Fibroblast of skin of scalp (primary cell): ENCODE data around the gene RIIAD1.
"Not testable (repeated sequence)": the region's sequence is repeated elsewhere in the genome, so short reads cannot be mapped to it uniquely, and the experiment has no call there.

Experiments used
- DNase-seq: peaks from one replicate; pipeline ENCODE4 v3.0.0-alpha.2; 2013

The RIIAD1 gene

DNA sequence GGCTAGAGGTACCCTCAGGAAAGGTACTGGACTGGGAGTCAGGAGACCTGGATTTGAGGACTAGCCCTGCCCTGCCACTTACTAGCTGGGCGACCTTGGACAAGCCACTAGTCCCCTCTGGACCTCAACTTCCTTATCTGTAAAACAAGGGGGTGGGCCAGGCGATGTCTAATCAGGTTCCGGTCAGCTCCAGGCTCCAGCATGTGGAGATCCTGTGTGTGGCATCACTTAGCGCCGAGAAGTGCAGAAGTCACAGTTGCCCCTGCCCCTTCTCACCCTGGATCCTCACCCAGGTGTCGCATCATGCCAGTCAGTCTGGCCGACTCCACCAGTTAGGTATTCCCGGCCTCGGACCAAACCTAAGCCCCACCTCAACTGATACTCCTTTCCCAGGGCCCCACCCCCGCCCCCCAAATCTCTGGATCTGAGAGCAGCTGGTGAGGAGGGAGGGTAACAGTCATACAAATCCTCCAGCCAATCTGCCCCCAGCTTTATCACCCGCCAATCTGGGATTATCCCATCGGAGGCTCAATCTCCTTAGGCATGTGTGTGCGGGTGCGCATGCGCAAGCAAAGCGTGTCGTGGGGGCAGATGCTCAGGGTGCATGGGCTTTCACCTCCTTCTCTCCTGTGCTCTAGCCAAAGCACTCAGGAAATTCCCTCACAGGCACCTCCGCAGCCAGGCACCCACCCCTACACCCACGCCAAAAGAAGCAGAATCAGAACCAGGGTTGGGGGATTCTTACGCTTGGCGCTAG lies 10.1 kb upstream of the RIIAD1 start:
- no peak for DNase-seq

DNA sequence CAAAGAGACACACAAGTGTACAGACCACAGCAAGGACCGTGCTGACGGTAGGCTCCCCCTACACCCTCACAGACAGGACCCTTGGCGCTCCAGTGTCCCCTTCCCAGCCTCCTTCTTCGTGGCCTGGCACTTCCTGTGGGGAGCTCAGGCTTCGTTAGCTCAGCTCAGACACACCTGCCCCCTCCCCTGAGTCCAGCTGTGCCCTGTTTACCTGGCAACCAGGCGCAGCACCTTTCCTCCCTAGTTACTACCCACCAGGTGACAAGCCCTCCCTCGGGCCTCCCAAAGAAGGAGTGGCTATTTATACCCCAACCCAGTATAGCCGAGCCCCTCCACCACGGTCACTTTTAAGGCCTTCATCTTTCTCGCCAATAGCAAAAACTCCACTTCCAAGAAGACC lies 9.4 kb upstream of the RIIAD1 start:
- no peak for DNase-seq

DNA sequence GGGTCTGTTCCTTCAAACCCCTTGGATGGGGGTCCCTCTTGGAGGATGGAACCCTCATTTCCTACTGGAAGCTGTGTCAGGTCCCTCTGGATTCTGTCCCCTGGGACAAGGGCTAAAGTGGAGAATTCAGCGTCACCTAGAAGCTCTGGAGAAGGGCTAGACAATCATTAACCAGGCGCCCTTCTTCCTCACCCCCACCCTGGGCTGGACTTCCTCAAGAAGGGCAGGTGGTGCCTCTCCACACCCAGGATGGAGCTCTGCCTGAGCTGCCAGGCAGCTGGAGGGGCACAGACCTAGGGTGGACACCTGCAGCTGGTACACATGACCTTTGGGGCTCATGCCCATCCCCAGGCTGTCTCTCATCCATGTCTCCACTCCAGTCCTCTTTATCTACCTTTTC lies 8.3 kb upstream of the RIIAD1 start:
- no peak for DNase-seq

GRCh38 chr1:151713874-151714273 lies 7.4 kb upstream of the RIIAD1 start:
- DNase-seq, result no peak

GRCh38 chr1:151714820-151715725 lies 6.2 kb upstream of the RIIAD1 start:
- DNase-seq, result no peak

GRCh38 chr1:151715726-151716404 lies 5.5 kb upstream of the RIIAD1 start:
- DNase-seq, result no peak

GRCh38 chr1:151716405-151716762 lies 4.9 kb upstream of the RIIAD1 start:
- DNase-seq, result no peak

- DNase-seq, result peak; percentile 9
Observed at GRCh38 chr1:151716771-151717631, 4.3 kb upstream of the RIIAD1 start, which contains the start of gene CELF3. Gene CELF3, minus strand, starts transcription at chr1:151716803. Its CDS starts 783 bp downstream, at chr1:151716020.

GRCh38 chr1:151718011-151718431 lies 3.3 kb upstream of the RIIAD1 start:
- peak; percentile 22 for DNase-seq

GRCh38 chr1:151718666-151719065 lies 2.7 kb upstream of the RIIAD1 start:
- no peak for DNase-seq

GRCh38 chr1:151720125-151720524 lies 1.2 kb upstream of the RIIAD1 start:
- DNase-seq, result no peak

DNA sequence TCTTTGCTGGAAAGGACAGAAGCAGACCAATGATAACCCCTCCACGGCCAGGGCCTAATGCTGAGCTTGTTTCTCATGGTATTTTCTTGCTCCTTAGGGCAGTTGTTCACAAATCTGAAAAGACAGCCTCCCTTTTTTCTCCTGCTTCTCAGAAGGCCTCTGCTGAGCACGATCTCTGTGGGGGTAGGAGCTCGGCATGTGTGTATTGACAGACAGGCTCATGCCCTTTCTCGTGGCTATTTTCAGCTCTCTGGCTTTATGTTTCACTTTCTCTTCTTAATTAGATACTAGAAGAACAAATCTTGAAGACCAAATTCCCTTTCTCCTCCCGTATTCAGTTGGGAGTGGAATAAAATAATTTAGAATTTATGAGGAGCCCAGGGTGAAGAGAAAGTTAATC lies 768 bp upstream of the RIIAD1 start:
- peak; percentile 28 for DNase-seq

DNA sequence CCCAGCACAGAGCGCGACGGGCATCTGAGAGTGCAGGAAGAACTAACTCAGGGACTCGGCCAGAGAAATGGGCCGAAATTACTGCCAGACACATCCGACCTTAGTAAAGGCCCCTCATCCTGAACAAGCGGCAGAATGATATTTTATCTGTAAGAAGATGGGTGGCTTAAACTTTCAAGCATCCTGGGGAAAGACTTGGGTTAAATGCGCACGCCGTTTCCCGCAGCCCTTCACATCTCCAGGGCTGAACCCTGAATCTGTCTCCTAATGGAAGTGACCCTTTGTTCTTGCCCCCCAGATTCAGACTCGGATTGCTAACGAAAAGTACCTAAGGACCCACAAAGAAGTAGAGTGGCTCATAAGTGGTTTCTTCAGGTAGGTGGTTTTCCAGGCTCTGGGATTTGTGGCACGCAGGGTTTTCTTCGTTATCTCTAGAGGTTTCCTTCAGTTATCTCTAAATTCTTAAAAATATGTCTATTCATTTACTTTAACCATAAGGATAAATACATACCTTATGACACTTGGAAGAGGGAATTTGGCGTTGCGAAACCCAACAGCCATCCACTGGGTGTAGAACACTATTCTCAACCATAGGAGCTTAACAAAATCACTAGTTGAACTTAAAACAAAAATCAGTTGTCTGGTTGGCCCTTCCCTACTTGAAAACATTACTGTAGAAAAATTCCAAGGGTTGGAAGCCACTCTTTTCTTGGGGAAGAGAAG lies 627 bp downstream of the RIIAD1 start:
- peak; percentile 9 for DNase-seq

- no peak for DNase-seq
Observed at GRCh38 chr1:151723726-151724370, 2.5 kb downstream of the RIIAD1 start.

DNA sequence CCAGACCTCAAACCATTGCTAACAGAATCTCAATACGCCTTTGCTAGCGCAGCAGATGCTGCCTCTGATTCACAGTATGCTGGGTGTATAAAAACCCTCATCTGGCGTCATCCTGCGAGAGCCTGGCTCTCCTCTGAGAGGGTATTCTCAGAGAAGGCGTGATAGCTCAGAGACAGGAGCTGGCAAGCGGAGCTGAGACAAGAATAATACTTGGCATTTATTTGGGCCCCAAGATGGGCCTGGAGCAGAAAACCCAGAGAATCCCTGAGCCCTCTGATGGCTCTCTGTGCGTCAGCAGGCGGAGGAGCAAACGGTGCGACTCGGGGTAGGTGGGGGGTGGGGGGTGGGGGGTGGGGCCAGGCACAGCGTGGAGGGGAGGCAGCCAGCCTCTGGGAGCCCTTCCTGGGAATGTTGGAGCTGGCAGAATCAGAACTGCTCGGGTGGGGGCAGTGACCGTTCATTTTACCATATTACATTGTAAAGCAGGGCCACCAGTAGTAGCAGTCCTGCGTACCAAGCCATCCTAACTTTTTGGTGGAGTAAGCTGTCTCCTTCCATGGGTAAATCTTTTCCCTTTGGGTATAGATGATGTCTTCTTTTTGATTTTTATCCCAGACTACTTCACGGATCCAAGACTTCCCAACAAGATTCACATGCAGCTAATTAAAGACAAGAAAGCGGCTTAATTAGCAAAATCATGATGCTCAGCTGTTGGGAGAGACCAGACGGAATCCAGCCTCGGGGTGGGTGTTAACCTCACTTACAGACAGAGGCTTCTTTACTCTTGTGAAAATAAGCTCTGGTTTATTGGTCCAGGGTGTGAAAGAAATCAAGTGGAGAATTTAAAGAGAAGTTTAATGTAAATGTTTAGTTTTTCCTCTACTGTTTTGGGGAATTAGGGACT lies 7.1 kb downstream of the RIIAD1 start:
- DNase-seq, result peak; percentile 68

DNA sequence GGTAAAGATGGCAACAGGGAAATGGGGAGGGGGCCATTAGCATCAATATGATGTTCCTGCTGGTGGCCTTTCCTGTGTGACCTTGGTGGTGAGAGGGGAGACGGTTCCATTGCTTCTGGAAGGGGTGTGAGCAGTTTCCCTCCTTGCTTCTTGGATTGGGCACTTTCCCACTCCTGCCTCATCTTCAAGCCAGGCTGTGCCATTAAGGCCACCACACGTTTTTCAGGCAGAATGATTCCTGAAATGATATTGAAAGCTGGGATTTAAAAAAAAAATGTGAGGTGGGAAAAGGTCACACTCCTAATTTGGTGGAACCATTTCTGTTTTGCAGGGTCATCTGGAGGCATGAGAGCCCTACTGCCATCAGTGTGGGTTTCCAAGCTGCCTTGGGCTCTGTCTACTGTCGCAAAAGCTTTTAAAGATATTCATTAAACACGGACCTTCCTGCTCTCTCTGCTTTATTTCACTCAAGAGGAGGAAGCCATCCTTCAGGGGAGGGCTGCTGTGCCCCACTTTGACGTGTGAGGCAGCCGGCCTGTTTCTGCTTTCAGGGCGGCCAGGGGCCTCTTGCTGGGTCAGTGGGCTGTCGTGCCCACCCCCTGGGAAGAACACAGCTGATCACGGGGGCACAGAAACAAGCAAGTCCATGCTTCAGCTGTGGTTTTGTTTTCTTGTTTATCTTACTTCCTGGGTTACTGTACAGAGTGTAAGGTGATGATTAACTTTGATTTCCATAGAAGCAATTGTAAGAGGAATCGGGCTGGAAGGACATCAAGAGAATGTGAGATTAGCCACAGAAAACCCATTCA lies 8.0 kb downstream of the RIIAD1 start:
- no peak for DNase-seq

- DNase-seq, result no peak
Observed at GRCh38 chr1:151729966-151730291, 8.6 kb downstream of the RIIAD1 start.

DNA sequence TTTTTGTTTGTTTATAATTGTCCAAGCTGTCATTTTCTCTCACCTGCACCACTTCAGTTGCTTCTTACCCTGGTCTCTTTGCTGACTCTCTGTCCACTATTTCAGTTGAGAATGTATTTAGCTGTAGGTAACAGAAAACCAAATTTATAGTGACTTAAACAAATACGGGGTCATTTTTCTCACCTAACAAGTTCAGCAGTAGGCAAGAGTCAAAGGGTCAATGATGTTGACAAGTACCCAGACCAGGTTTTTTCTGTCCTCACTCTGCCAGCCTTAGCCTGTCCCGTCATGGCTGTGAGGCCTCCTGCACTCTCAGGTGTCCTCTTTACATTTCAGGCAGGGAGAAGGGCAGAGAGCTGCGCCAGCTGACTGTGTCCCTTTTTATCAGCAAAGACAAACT lies 11.8 kb downstream of the RIIAD1 start:
- DNase-seq, result no peak

DNA sequence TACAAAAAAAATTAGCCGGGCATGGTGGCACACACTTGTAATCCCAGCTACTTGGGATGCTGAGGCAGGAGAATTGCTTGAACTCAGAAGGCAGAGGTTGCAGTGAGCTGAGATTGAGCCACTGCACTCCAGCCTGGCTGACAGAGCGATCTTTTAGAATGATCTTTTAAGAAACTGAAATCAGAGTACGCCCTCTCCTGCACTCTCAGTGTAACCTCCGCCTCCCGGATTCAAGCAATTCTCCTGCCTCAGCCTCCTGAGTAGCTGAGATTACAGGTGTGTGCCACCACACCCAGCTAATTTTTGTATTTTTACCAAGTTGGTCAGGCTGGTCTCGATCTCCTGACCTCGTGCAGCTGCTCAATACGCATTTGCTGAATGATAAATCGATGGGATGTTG lies 12.7 kb downstream of the RIIAD1 start:
- DNase-seq, result not testable (repeated sequence)
